Hypothalamus (tissue), 51 donors: Measurements from ENCODE around the gene MOGAT3.

Experiments
- DNase-seq, 51 donors: peaks; one replicate each; lab custom pipeline; 2025; lab: John Stamatoyannopoulos, UW

MOGAT3 gene

GRCh38 chr7:101164071-101164840 lies 36.6 kb downstream of the MOGAT3 start:
- DNase-seq: peak in 1 of 51 donors; percentile 7

- DNase-seq: peak in 9 of 51 donors; percentile 7 to 58 (median 29)
These were observed 37.4 kb downstream of the MOGAT3 start for GRCh38 chr7:101163279-101164070.

- DNase-seq: peak in 4 of 51 donors; percentile 7 to 39 (median 25)
These were observed 38.1 kb downstream of the MOGAT3 start for GRCh38 chr7:101162551-101163278.

- DNase-seq: no peak
These were observed 39.0 kb downstream of the MOGAT3 start for GRCh38 chr7:101161692-101162471.

GRCh38 chr7:101160910-101161309 lies 39.9 kb downstream of the MOGAT3 start:
- no peak for DNase-seq

GRCh38 chr7:101159696-101160674 lies 40.9 kb downstream of the MOGAT3 start:
- peak in 3 of 51 donors; percentile 14 to 83 (median 32) for DNase-seq

GRCh38 chr7:101156866-101157589 lies 43.8 kb downstream of the MOGAT3 start:
- peak in 1 of 51 donors; percentile 29 for DNase-seq

GRCh38 chr7:101156277-101156676 lies 44.6 kb downstream of the MOGAT3 start:
- DNase-seq: no peak

- DNase-seq: peak in 1 of 51 donors; percentile 17
These were observed 45.5 kb downstream of the MOGAT3 start for GRCh38 chr7:101155303-101155702.

- peak in 1 of 51 donors; percentile 20 for DNase-seq
These were observed 46.1 kb downstream of the MOGAT3 start for GRCh38 chr7:101154693-101155102.

GRCh38 chr7:101153969-101154692 lies 46.7 kb downstream of the MOGAT3 start, which contains the start of gene AP1S1:
Gene AP1S1 (plus strand): TSS chr7:101154476. CDS start chr7:101154515, 39 bp downstream.
- DNase-seq: peak; percentile 38 to 94 (median 86)

GRCh38 chr7:101151908-101152651 lies 48.8 kb downstream of the MOGAT3 start:
- no peak for DNase-seq
